ENCODE results near the gene MED15. TPM values are rescaled to one million over a fixed set of nuclear protein-coding genes. Genes with fewer than 3 reads are reported as not detected.

Gene MED15
- total and polyA plus RNA-seq, 3 donors from 2014 or later: 71.0 to 101 (median 81.6) TPM

- Histone ChIP-seq H3K27ac (no peak overlapping the region), H3K9me3 (no peaks in the 10 kb centered on the region), H3K36me3 (ENCODE audit: low read depth, missing control alignments) (no peaks in the 10 kb centered on the region), H3K4me1 (peaks cover 19% of the 10 kb centered on the region), H3K4me3 (no peak overlapping the region), H3K27me3 (no peaks in the 10 kb centered on the region)
- intact Hi-C loops (cut with DNase I; ENCODE audit: low total_unique reads): no loop called here
- no peak for TF ChIP-seq CTCF (IDR thresholded peaks at IDR 0.05)
- no peak for TF ChIP-seq POLR2A (IDR thresholded peaks at IDR 0.05)
- WGBS, 2 donors: 76 to 82% methylated on average over 11 of the region's 11 CpGs
- DNase-seq: no peak
These were observed 15.0 kb downstream of the MED15 start for GRCh38 chr22:20522134-20523004.

GRCh38 chr22:20523086-20523983 lies 15.9 kb downstream of the MED15 start:
- Histone ChIP-seq H3K9me3 (no peaks in the 10 kb centered on the region), H3K36me3 (ENCODE audit: low read depth, missing control alignments) (no peaks in the 10 kb centered on the region), H3K4me1 (peaks cover 19% of the 10 kb centered on the region), H3K27me3 (no peaks in the 10 kb centered on the region), H3K4me3 (no peak overlapping the region), H3K27ac (no peak overlapping the region)
- no peak for TF ChIP-seq CTCF (IDR thresholded peaks at IDR 0.05)
- no peak for TF ChIP-seq POLR2A (IDR thresholded peaks at IDR 0.05)
- WGBS, 2 donors: 48 to 58% methylated on average over 7 of the region's 7 CpGs
- DNase-seq: no peak
- intact Hi-C loops (cut with DNase I; ENCODE audit: low total_unique reads): no loop called here

- WGBS, 2 donors: 9 to 13% methylated on average over 1 of the region's 1 CpG
- TF ChIP-seq CTCF (IDR thresholded peaks at IDR 0.05) (no peak), POLR2A (IDR thresholded peaks at IDR 0.05) (no peak)
- intact Hi-C loops (cut with DNase I; ENCODE audit: low total_unique reads): no loop called here
These were observed 16.6 kb downstream of the MED15 start for GRCh38 chr22:20524004-20524481.

GRCh38 chr22:20525048-20525447 lies 17.6 kb downstream of the MED15 start:
- TF ChIP-seq POLR2A (IDR thresholded peaks at IDR 0.05) (no peak), CTCF (IDR thresholded peaks at IDR 0.05) (no peak)
- WGBS, 2 donors: 91 to 92% methylated on average over 7 of the region's 7 CpGs
- no peak overlapping the region for H3K4me3 ChIP-seq
- no peaks in the 10 kb centered on the region for H3K9me3 ChIP-seq
- no peak overlapping the region for H3K27ac ChIP-seq
- H3K36me3 ChIP-seq (ENCODE audit: low read depth, missing control alignments): no peaks in the 10 kb centered on the region
- peaks cover 19% of the 10 kb centered on the region for H3K4me1 ChIP-seq
- no peaks in the 10 kb centered on the region for H3K27me3 ChIP-seq
- DNase-seq: no peak
- intact Hi-C loops (cut with DNase I; ENCODE audit: low total_unique reads): no loop called here

More at GRCh38 chr22:20524004-20524481, 16.6 kb downstream of the MED15 start:
- H3K36me3 ChIP-seq (ENCODE audit: low read depth, missing control alignments): no peaks in the 10 kb centered on the region
- peak; percentile 49 for DNase-seq
- H3K27ac ChIP-seq: no peak overlapping the region
- peaks cover 19% of the 10 kb centered on the region for H3K4me1 ChIP-seq
- no peaks in the 10 kb centered on the region for H3K27me3 ChIP-seq
- H3K9me3 ChIP-seq: no peaks in the 10 kb centered on the region
- no peak overlapping the region for H3K4me3 ChIP-seq
